HEK293 (cell line): ENCODE data around the gene KYAT1.

ENCODE experiments used
- CTCF ChIA-PET: fragments of 350-600 bp; formaldehyde crosslinking; extraction: SDS; loops from one replicate; lab custom pipeline; 2021; ENCODE audit warnings: antibody characterized with exemption; lab: Yijun Ruan, JAX
- POLR2A ChIA-PET: fragments of 300-600 bp; formaldehyde crosslinking; extraction: SDS; loops from one replicate; lab custom pipeline; 2020; ENCODE audit warnings: antibody characterized with exemption, inconsistent platforms; lab: Yijun Ruan, JAX
- H3K27ac ChIP-seq: fragments of 200-500 bp; sonication (Bioruptor generic); 2 replicates; pipeline ENCODE4 v1.5.1; 2014; ENCODE audit warnings: low read depth, low read length, control low read depth, inconsistent platforms; ENCODE audit errors: extremely low read depth
- H3K36me3 ChIP-seq, 2 experiments: fragments of 200-500 bp in 1 of 2; sonication (Bioruptor generic) in 1 of 2; 1 replicate in 1 of 2; 2 replicates in 1 of 2; pipeline ENCODE4 v1.5.1; 2014 to 2017; ENCODE audit warnings: inconsistent platforms in 2 of 2, low read length in 2 of 2; ENCODE audit not compliant: control insufficient read depth in 2 of 2, insufficient read depth in 1 of 2
- H3K4me1 ChIP-seq: fragments of 200-500 bp; sonication (Bioruptor generic); 2 replicates; pipeline ENCODE4 v1.5.1; 2014; ENCODE audit warnings: mild to moderate bottlenecking, low read length, inconsistent platforms; ENCODE audit not compliant: control insufficient read depth, insufficient read depth
- H3K4me3 ChIP-seq: 2 replicates; pipeline ENCODE4 v1.5.1; 2011; ENCODE audit warnings: low read depth, mild to moderate bottlenecking, control low read depth, low read length, moderate library complexity
- H3K9me3 ChIP-seq: fragments of 200-500 bp; sonication (Bioruptor generic); 2 replicates; pipeline ENCODE4 v1.5.1; 2014; ENCODE audit warnings: low read depth, low read length, inconsistent platforms; ENCODE audit not compliant: control insufficient read depth, insufficient read depth
- FEZF1 ChIP-seq: fragments of 450-650 bp; formaldehyde crosslinking; IDR thresholded peaks from 2 replicates; pipeline ENCODE4 v1.5.1; 2016; ENCODE audit warnings: missing biosample characterization, missing genetic modification characterization
- GLIS1 ChIP-seq: fragments of 450-650 bp; formaldehyde crosslinking; IDR thresholded peaks from 2 replicates; pipeline ENCODE4 v1.5.1; 2016; ENCODE audit warnings: missing biosample characterization, missing genetic modification characterization
- KLF1 ChIP-seq: fragments of 450-650 bp; formaldehyde crosslinking; IDR thresholded peaks from 2 replicates; pipeline ENCODE4 v1.5.1; 2016; ENCODE audit warnings: missing biosample characterization, missing genetic modification characterization
- SALL2 ChIP-seq: fragments of 450-650 bp; formaldehyde crosslinking; IDR thresholded peaks from 2 replicates; pipeline ENCODE4 v1.5.0; 2017; ENCODE audit warnings: missing biosample characterization, mild to moderate bottlenecking, missing genetic modification characterization, borderline replicate concordance
- TCF7L2 ChIP-seq: IDR thresholded peaks from 2 replicates; pipeline ENCODE4 v1.6.1; 2011; ENCODE audit warnings: low read depth, mild to moderate bottlenecking, inconsistent platforms, low read length, moderate library complexity, borderline replicate concordance
- YY1 ChIP-seq: fragments of 450-650 bp; formaldehyde crosslinking; IDR thresholded peaks from 2 replicates; pipeline ENCODE4 v1.5.1; 2018; ENCODE audit warnings: missing biosample characterization, missing genetic modification characterization
- ZNF121 ChIP-seq: fragments of 450-650 bp; formaldehyde crosslinking; IDR thresholded peaks from 2 replicates; pipeline ENCODE4 v1.5.1; 2016; ENCODE audit warnings: missing biosample characterization, missing genetic modification characterization
- ZNF140 ChIP-seq: fragments of 450-650 bp; formaldehyde crosslinking; IDR thresholded peaks from 2 replicates; pipeline ENCODE4 v1.5.1; 2016; ENCODE audit warnings: missing biosample characterization, missing genetic modification characterization
- ZNF211 ChIP-seq: fragments of 450-650 bp; formaldehyde crosslinking; IDR thresholded peaks from 2 replicates; pipeline ENCODE4 v1.5.1; 2016; ENCODE audit warnings: low read depth, missing biosample characterization, missing genetic modification characterization
- ZNF391 ChIP-seq: fragments of 450-650 bp; formaldehyde crosslinking; IDR thresholded peaks from 2 replicates; pipeline ENCODE4 v1.5.1; 2016; ENCODE audit warnings: low read depth, missing biosample characterization, missing genetic modification characterization, borderline replicate concordance
- ZNF423 ChIP-seq: fragments of 450-650 bp; formaldehyde crosslinking; IDR thresholded peaks from 2 replicates; pipeline ENCODE4 v1.5.1; 2016; ENCODE audit warnings: missing biosample characterization, missing genetic modification characterization
- ZNF48 ChIP-seq: fragments of 450-650 bp; formaldehyde crosslinking; IDR thresholded peaks from 2 replicates; pipeline ENCODE4 v1.5.1; 2016; ENCODE audit warnings: missing biosample characterization, missing genetic modification characterization
- ZNF548 ChIP-seq: fragments of 450-650 bp; formaldehyde crosslinking; IDR thresholded peaks from 2 replicates; pipeline ENCODE4 v1.5.1; 2016; ENCODE audit warnings: missing biosample characterization, missing genetic modification characterization
- ZNF596 ChIP-seq: fragments of 450-650 bp; IDR thresholded peaks from 2 replicates; pipeline ENCODE4 v1.5.0; 2018; ENCODE audit warnings: missing biosample characterization, mild to moderate bottlenecking, missing genetic modification characterization, moderate library complexity
- ZNF610 ChIP-seq: fragments of 450-650 bp; formaldehyde crosslinking; IDR thresholded peaks from 2 replicates; pipeline ENCODE4 v1.5.1; 2016; ENCODE audit warnings: missing biosample characterization, missing genetic modification characterization, borderline replicate concordance
- ZNF677 ChIP-seq: fragments of 450-650 bp; IDR thresholded peaks from 2 replicates; pipeline ENCODE4 v1.5.0; 2018; ENCODE audit warnings: missing biosample characterization, mild to moderate bottlenecking, missing genetic modification characterization, moderate library complexity
- ZNF747 ChIP-seq: fragments of 450-650 bp; formaldehyde crosslinking; IDR thresholded peaks from 2 replicates; pipeline ENCODE4 v1.5.1; 2016; ENCODE audit warnings: missing biosample characterization, missing genetic modification characterization
- ZNF791 ChIP-seq: fragments of 450-650 bp; formaldehyde crosslinking; IDR thresholded peaks from 2 replicates; pipeline ENCODE4 v1.5.1; 2016; ENCODE audit warnings: missing biosample characterization, missing genetic modification characterization
- TF ChIP-seq, protein P1 (sequence below): fragments of 450-650 bp; formaldehyde crosslinking; IDR thresholded peaks from 2 replicates; pipeline ENCODE4 v1.5.1; 2017; ENCODE audit warnings: missing biosample characterization, missing genetic modification characterization
- TF ChIP-seq, protein P2 (sequence below): fragments of 450-650 bp; formaldehyde crosslinking; IDR thresholded peaks from 2 replicates; pipeline ENCODE4 v1.5.1; 2016; ENCODE audit warnings: missing biosample characterization, missing genetic modification characterization, borderline replicate concordance
- TF ChIP-seq, protein P3 (sequence below): fragments of 450-650 bp; formaldehyde crosslinking; IDR thresholded peaks from 2 replicates; pipeline ENCODE4 v1.5.1; 2016; ENCODE audit warnings: missing biosample characterization, missing genetic modification characterization

The KYAT1 gene

DNA sequence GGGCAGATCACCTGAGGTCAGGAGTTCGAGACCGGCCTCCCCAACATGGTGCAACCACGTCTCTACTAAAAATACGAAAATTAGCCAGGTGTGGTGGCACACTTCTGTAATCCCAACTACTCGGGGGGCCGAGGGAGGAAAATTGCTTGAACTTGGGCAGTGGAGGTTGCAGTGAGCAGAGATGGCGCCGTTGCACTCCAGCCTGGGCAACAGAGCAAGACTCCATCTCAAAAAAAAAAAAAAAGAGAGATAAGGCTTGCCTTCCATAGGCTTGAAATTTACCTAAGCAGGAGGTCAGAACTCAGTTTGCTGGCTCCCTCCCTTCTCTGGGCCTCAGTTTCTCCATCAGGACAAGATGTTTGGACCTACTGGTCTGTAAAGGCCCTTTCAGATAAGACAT is 53.5 kb downstream of the KYAT1 start:
- peak; percentile 95 for TF ChIP-seq ZNF121 (tag by site-specific recombination)
- no peak for TF ChIP-seq ZNF677 (tag by site-specific recombination)
- TF ChIP-seq, all 188 proteins: peak for 1
- CTCF ChIA-PET = interaction anchor here (0.7 to 2.1 kb wide), 5 partner anchors 10 to 100 kb away, joined by 3 to 12 read pairs (median 5); partner anchors contain the start of gene ENDOG
- Histone ChIP-seq H3K36me3 (peaks cover 8 to 53% of the 10 kb centered on the region in 2 experiments; a peak in 2 of 3 replicates), H3K9me3 (no peaks in the 10 kb centered on the region), H3K4me1 (no peaks in the 10 kb centered on the region), H3K27ac (no peak overlapping the region), H3K4me3 (no peak overlapping the region)
- POLR2A ChIA-PET = interaction anchor here (0.5 to 5.4 kb wide), 2 partner anchors 9 to 293 kb away, joined by 3 to 94 read pairs; partner anchors contain the start of gene ENDOG

DNA sequence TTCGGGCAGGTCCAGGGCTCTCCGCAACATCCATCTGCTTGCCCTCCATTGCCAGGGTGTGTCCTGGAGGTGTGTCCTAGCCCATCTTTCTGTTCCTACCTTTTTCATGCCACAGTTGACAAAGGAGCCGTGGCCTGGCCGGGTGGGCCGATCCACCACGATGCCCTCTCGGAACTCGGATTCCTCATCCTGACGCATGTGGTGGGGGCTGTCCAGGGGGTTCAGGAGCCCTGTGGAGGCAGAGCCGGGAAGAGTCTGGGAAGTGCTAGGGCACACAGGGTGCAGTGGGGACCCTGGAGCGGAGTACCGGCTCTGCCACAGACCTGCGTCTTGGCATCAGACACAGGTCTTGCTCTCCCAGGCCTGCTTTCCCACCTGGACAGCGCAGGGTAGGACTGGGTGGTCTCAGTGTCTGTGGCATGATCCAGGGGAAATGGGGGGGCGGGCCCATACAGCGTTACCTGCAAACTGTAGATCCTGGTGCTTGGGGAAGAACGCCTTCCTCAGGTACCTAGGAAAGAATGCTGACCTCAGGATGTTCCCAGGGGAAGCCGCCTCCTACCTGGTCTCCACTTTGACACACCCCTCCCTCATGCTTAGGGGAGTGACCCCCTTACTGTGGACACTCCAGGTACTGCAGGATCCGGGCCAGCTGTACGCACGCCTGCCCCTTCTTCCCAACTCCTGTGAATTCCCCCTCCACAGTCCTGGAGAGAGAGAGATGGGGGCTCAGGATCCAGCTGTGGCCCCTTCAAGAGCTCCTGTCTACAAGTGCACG is 55.6 kb downstream of the KYAT1 start:
- ChIA-PET CTCF (interaction anchor here (0.6 to 2.1 kb wide), 3 partner anchors 8 to 120 kb away, joined by 3 to 12 read pairs (median 4); partner anchors contain the start of gene ENDOG), POLR2A (interaction anchor here (5.4 kb wide), 1 partner anchor 7 kb away, joined by 94 read pairs; the partner anchor contains the start of gene ENDOG)
- H3K36me3 ChIP-seq = peaks cover 8 to 74% of the 10 kb centered on the region in 2 experiments; a peak in 2 of 3 replicates
- no peaks in the 10 kb centered on the region for H3K4me1 ChIP-seq
- H3K27ac ChIP-seq = no peak overlapping the region
- H3K9me3 ChIP-seq = no peaks in the 10 kb centered on the region
- H3K4me3 ChIP-seq = no peak overlapping the region
- TF ChIP-seq KLF1 (tag by site-specific recombination) = no peak
- TF ChIP-seq, protein P1, sequence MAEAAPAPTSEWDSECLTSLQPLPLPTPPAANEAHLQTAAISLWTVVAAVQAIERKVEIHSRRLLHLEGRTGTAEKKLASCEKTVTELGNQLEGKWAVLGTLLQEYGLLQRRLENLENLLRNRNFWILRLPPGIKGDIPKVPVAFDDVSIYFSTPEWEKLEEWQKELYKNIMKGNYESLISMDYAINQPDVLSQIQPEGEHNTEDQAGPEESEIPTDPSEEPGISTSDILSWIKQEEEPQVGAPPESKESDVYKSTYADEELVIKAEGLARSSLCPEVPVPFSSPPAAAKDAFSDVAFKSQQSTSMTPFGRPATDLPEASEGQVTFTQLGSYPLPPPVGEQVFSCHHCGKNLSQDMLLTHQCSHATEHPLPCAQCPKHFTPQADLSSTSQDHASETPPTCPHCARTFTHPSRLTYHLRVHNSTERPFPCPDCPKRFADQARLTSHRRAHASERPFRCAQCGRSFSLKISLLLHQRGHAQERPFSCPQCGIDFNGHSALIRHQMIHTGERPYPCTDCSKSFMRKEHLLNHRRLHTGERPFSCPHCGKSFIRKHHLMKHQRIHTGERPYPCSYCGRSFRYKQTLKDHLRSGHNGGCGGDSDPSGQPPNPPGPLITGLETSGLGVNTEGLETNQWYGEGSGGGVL (tag by site-specific recombination) = no peak
- no peak for TF ChIP-seq GLIS1 (tag by site-specific recombination)
- TF ChIP-seq, protein P2, sequence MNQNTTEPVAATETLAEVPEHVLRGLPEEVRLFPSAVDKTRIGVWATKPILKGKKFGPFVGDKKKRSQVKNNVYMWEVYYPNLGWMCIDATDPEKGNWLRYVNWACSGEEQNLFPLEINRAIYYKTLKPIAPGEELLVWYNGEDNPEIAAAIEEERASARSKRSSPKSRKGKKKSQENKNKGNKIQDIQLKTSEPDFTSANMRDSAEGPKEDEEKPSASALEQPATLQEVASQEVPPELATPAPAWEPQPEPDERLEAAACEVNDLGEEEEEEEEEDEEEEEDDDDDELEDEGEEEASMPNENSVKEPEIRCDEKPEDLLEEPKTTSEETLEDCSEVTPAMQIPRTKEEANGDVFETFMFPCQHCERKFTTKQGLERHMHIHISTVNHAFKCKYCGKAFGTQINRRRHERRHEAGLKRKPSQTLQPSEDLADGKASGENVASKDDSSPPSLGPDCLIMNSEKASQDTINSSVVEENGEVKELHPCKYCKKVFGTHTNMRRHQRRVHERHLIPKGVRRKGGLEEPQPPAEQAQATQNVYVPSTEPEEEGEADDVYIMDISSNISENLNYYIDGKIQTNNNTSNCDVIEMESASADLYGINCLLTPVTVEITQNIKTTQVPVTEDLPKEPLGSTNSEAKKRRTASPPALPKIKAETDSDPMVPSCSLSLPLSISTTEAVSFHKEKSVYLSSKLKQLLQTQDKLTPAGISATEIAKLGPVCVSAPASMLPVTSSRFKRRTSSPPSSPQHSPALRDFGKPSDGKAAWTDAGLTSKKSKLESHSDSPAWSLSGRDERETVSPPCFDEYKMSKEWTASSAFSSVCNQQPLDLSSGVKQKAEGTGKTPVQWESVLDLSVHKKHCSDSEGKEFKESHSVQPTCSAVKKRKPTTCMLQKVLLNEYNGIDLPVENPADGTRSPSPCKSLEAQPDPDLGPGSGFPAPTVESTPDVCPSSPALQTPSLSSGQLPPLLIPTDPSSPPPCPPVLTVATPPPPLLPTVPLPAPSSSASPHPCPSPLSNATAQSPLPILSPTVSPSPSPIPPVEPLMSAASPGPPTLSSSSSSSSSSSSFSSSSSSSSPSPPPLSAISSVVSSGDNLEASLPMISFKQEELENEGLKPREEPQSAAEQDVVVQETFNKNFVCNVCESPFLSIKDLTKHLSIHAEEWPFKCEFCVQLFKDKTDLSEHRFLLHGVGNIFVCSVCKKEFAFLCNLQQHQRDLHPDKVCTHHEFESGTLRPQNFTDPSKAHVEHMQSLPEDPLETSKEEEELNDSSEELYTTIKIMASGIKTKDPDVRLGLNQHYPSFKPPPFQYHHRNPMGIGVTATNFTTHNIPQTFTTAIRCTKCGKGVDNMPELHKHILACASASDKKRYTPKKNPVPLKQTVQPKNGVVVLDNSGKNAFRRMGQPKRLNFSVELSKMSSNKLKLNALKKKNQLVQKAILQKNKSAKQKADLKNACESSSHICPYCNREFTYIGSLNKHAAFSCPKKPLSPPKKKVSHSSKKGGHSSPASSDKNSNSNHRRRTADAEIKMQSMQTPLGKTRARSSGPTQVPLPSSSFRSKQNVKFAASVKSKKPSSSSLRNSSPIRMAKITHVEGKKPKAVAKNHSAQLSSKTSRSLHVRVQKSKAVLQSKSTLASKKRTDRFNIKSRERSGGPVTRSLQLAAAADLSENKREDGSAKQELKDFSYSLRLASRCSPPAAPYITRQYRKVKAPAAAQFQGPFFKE (tag by site-specific recombination) = no peak
- no peak for TF ChIP-seq ZNF211 (tag by site-specific recombination)
- TF ChIP-seq FEZF1 (tag by site-specific recombination) = no peak
- TF ChIP-seq ZNF140 (tag by site-specific recombination) = no peak
- no peak for TF ChIP-seq ZNF548
- TF ChIP-seq SALL2 (tag by site-specific recombination) = no peak
- no peak for TF ChIP-seq YY1 (tag by site-specific recombination)
- no peak for TF ChIP-seq ZNF391
- TF ChIP-seq TCF7L2 = no peak
- TF ChIP-seq ZNF791 (tag by site-specific recombination) = no peak
- TF ChIP-seq, protein P3, sequence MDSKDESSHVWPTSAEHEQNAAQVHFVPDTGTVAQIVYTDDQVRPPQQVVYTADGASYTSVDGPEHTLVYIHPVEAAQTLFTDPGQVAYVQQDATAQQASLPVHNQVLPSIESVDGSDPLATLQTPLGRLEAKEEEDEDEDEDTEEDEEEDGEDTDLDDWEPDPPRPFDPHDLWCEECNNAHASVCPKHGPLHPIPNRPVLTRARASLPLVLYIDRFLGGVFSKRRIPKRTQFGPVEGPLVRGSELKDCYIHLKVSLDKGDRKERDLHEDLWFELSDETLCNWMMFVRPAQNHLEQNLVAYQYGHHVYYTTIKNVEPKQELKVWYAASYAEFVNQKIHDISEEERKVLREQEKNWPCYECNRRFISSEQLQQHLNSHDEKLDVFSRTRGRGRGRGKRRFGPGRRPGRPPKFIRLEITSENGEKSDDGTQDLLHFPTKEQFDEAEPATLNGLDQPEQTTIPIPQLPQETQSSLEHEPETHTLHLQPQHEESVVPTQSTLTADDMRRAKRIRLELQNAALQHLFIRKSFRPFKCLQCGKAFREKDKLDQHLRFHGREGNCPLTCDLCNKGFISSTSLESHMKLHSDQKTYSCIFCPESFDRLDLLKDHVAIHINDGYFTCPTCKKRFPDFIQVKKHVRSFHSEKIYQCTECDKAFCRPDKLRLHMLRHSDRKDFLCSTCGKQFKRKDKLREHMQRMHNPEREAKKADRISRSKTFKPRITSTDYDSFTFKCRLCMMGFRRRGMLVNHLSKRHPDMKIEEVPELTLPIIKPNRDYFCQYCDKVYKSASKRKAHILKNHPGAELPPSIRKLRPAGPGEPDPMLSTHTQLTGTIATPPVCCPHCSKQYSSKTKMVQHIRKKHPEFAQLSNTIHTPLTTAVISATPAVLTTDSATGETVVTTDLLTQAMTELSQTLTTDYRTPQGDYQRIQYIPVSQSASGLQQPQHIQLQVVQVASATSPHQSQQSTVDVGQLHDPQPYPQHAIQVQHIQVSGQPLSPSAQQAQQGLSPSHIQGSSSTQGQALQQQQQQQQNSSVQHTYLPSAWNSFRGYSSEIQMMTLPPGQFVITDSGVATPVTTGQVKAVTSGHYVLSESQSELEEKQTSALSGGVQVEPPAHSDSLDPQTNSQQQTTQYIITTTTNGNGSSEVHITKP = no peak
- no peak for TF ChIP-seq ZNF596 (tag by site-specific recombination)
- TF ChIP-seq ZNF747 = no peak
- no peak for TF ChIP-seq ZNF48 (tag by site-specific recombination)
- no peak for TF ChIP-seq ZNF423
- TF ChIP-seq ZNF610 (tag by site-specific recombination) = no peak
